Measurements from ENCODE around the gene PLCB4. TPM values are rescaled to one million over a fixed set of nuclear protein-coding genes. Genes with fewer than 3 reads are reported as not detected.

The PLCB4 gene
- total RNA-seq, 1 donor from 2014 or later, result 6.6 TPM

- intact Hi-C loops (cut with DNase I), result no loop called here
- Histone ChIP-seq H3K4me3 (no peak overlapping the region), H3K27ac (no peak overlapping the region), H3K4me1 (peaks cover 14% of the 10 kb centered on the region), H3K36me3 (no peaks in the 10 kb centered on the region), H3K9me3 (no peaks in the 10 kb centered on the region), H3K27me3 (ENCODE audit: low read depth) (no peaks in the 10 kb centered on the region)
- no peak for ATAC-seq
- no peak for TF ChIP-seq CTCF (IDR thresholded peaks at IDR 0.05)
- no peak for DNase-seq
Measured at GRCh38 chr20:9172851-9173250, 104.0 kb downstream of the PLCB4 start.

- DNase-seq (no peak), ATAC-seq (no peak)
- no peaks in the 10 kb centered on the region for H3K9me3 ChIP-seq
- intact Hi-C loops (cut with DNase I), result no loop called here
- no peaks in the 10 kb centered on the region for H3K36me3 ChIP-seq
- TF ChIP-seq CTCF (IDR thresholded peaks at IDR 0.05), result no peak
- H3K27me3 ChIP-seq (ENCODE audit: low read depth), result no peaks in the 10 kb centered on the region
- H3K4me3 ChIP-seq, result no peak overlapping the region
- peaks cover 13% of the 10 kb centered on the region for H3K4me1 ChIP-seq
- H3K27ac ChIP-seq, result no peak overlapping the region
Measured at GRCh38 chr20:9177278-9177677, 108.4 kb downstream of the PLCB4 start.

DNA sequence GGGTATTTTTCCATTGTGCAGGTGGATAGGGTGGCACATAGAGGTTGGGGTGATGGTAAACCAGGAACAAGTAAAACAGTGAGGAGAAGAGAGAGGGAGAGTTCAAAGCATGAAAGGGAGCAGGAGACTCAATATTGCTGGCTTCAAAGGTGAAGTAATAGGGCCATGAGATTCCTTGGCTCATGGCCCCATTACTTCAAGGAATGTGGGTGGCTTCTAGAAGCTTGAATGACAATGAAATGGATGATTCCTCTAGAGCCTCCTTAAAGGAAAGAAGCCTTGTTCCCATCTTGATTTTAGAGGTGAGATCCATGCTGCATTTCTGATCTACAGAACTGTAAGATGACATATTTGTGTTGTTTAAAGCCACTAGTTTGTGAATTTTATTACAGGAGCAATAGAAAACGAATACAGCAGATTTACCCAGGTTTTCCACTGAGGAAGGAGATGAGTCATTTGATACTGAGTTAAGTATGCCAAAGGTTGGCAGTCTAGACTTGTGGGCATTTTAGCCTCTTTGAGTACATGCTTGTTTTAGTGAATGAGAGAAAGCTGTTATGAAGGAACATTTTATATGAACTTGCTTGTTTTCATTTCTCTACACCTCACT, 110.4 kb downstream of the PLCB4 start:
- no peak for TF ChIP-seq CTCF (IDR thresholded peaks at IDR 0.05)
- intact Hi-C loops (cut with DNase I), result no loop called here
- Histone ChIP-seq H3K9me3 (no peaks in the 10 kb centered on the region), H3K4me3 (no peak overlapping the region), H3K36me3 (no peaks in the 10 kb centered on the region), H3K4me1 (no peaks in the 10 kb centered on the region), H3K27me3 (ENCODE audit: low read depth) (no peaks in the 10 kb centered on the region), H3K27ac (no peak overlapping the region)
- ATAC-seq (no peak), DNase-seq (no peak)

DNA sequence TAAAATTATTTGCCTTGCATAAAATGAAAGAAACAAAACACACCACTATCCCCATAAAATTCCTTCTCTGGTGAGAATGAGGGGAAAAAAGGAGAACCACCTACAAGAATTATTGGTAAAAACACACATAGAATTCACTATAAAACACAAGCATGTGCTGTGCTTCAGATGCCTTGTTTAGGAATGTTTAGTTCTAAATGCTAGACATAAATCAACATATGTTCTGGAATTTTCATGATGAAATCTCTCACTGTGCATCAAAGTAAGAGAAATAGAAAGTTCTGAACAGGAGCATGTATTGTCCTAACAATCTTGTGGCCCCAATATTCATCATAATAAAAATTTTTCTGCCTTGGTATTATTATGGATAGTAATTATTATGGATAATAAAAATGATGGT, 111.0 kb downstream of the PLCB4 start:
- H3K4me1 ChIP-seq, result no peaks in the 10 kb centered on the region
- no peaks in the 10 kb centered on the region for H3K9me3 ChIP-seq
- H3K27ac ChIP-seq, result no peak overlapping the region
- H3K36me3 ChIP-seq, result no peaks in the 10 kb centered on the region
- no peak for TF ChIP-seq CTCF (IDR thresholded peaks at IDR 0.05)
- no peaks in the 10 kb centered on the region for H3K27me3 ChIP-seq (ENCODE audit: low read depth)
- intact Hi-C loops (cut with DNase I), result no loop called here
- no peak overlapping the region for H3K4me3 ChIP-seq
- no peak for DNase-seq
- no peak for ATAC-seq

DNA sequence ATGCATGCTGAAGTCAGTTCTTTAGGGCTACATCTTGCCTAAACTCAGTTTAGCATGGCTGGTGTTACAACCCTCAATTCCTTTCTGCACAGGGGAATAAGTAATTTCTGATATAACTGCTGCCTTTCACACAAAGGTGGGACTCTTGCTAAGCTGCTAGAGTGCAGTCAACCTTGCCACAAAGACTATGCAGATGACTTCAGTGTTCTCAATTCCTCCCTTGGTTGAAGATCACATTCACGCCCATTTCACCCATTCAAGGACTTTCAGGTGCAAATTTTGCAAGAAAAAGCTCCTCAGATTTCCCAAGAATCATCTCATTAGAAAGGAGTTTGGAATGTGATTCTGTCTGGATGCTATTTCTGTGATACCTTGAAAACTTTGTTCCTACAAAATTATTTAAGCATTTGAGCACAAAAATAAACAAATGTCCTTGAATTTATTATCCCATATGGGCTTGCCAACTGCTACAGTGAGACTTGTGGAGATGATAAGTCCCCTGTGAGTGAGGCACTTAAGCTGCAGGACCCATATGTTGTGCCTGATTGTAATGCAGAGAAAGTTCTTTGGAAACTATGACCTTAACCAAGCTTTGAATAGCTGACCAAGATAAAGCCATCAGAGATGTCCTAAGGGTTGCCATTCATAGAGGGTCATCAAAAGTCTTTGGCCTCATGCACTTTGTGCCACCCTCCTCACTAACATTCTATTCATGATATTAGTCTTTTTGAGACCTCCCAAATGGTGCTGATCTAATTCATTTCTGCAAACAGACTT, 111.8 kb downstream of the PLCB4 start:
- no peak for TF ChIP-seq CTCF (IDR thresholded peaks at IDR 0.05)
- no peak for DNase-seq
- no peak overlapping the region for H3K27ac ChIP-seq
- H3K36me3 ChIP-seq, result no peaks in the 10 kb centered on the region
- H3K4me1 ChIP-seq, result no peaks in the 10 kb centered on the region
- H3K9me3 ChIP-seq, result no peaks in the 10 kb centered on the region
- intact Hi-C loops (cut with DNase I), result no loop called here
- no peak for ATAC-seq
- H3K27me3 ChIP-seq (ENCODE audit: low read depth), result no peaks in the 10 kb centered on the region
- no peak overlapping the region for H3K4me3 ChIP-seq

Measured in lower lobe of right lung (tissue), 2 donors.